ENCODE measurements around the gene ASB6.

Gene ASB6

GRCh38 chr9:129587487-129588262 lies 54.3 kb downstream of the ASB6 start:
- TF ChIP-seq CTCF (conservative IDR thresholded peaks at IDR 0.05; ENCODE audit: control insufficient read depth, insufficient read depth, low read depth, low read length), result no peak
- no peak overlapping the region for H3K4me3 ChIP-seq (ENCODE audit: control insufficient read depth, low read depth, low read length)
- peak; percentile 56 for DNase-seq (ENCODE audit: low read depth)

GRCh38 chr9:129586685-129587084 lies 55.3 kb downstream of the ASB6 start:
- no peak overlapping the region for H3K4me3 ChIP-seq (ENCODE audit: control insufficient read depth, low read depth, low read length)
- DNase-seq (ENCODE audit: low read depth), result no peak
- no peak for TF ChIP-seq CTCF (conservative IDR thresholded peaks at IDR 0.05; ENCODE audit: control insufficient read depth, insufficient read depth, low read depth, low read length)

GRCh38 chr9:129586245-129586644 lies 55.7 kb downstream of the ASB6 start:
- no peak overlapping the region for H3K4me3 ChIP-seq (ENCODE audit: control insufficient read depth, low read depth, low read length)
- DNase-seq (ENCODE audit: low read depth), result no peak
- no peak for TF ChIP-seq CTCF (conservative IDR thresholded peaks at IDR 0.05; ENCODE audit: control insufficient read depth, insufficient read depth, low read depth, low read length)

GRCh38 chr9:129585352-129585751 lies 56.6 kb downstream of the ASB6 start:
- H3K4me3 ChIP-seq (ENCODE audit: control insufficient read depth, low read depth, low read length), result no peak overlapping the region
- no peak for TF ChIP-seq CTCF (conservative IDR thresholded peaks at IDR 0.05; ENCODE audit: control insufficient read depth, insufficient read depth, low read depth, low read length)
- DNase-seq (ENCODE audit: low read depth), result no peak

All from fibroblast of mammary gland (primary cell).